Cardiac septum (tissue), 1 donor: ENCODE measurements around the gene NOL9. TPM values are rescaled to one million over a fixed set of nuclear protein-coding genes. Genes with fewer than 3 reads are reported as not detected.

Source experiments
- DNase-seq: peaks from one replicate; pipeline ENCODE4 v3.0.0-alpha.2; 2020; ENCODE audit warnings: low spot score
- intact Hi-C: fragments of 100-400 bp; cut with DNase I; formaldehyde crosslinking; loops from one replicate; pipeline ENCODE4 v1.14.0; 2022
- total RNA-seq: library from RNA; stranded (reverse); fragmentation: NEBNext Ultra II Directional; extraction: Animal tissue kit (Norgen Biotek cat#: 25700); gene quantifications from one replicate; pipeline ENCODE4 v1.2.1, GENCODE V29; 2021
- donor health status: DM: no; HTN: no; CAD: no.

The NOL9 gene
- total RNA-seq, 1 donor from 2014 or later = 16.5 TPM

DNA sequence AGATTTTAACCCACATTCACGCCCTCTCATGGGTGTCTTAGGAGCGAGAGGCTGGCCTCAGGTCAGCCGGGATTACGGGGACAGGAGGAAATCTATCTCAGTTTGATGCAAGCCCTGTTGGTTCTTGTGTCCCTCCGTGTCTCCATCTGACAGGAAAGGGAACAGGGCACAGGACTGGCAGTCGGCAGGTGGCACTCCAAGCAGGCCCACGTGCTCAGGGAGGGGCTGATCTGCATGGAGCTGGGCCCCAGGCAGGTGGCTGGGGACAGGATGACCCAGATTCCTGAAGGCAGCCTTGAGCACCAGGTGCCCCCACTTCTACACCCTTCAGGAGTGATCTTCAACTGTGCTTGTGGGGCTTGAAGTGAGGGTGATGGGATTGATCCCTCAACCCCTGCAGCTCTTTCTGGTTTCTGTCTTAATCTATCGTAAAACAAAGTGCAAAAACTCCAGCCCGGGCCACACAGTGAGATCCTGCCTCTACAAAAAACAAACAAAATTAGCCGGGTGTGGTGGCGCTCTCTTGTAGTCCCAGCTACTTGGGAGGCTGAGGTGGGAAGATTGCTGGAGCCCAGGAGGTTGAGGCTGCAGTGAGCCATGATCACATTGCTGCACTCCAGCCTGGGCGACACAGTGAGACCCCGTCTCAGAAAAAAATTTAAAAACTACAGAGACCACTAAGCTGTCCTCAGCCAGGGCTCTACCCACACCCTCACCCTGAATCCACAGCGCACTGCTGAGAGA lies 71.1 kb downstream of the NOL9 start:
- intact Hi-C loops = no loop called here
- DNase-seq = no peak

GRCh38 chr1:6481820-6482219 lies 72.5 kb downstream of the NOL9 start:
- DNase-seq = no peak
- intact Hi-C loops = no loop called here

DNA sequence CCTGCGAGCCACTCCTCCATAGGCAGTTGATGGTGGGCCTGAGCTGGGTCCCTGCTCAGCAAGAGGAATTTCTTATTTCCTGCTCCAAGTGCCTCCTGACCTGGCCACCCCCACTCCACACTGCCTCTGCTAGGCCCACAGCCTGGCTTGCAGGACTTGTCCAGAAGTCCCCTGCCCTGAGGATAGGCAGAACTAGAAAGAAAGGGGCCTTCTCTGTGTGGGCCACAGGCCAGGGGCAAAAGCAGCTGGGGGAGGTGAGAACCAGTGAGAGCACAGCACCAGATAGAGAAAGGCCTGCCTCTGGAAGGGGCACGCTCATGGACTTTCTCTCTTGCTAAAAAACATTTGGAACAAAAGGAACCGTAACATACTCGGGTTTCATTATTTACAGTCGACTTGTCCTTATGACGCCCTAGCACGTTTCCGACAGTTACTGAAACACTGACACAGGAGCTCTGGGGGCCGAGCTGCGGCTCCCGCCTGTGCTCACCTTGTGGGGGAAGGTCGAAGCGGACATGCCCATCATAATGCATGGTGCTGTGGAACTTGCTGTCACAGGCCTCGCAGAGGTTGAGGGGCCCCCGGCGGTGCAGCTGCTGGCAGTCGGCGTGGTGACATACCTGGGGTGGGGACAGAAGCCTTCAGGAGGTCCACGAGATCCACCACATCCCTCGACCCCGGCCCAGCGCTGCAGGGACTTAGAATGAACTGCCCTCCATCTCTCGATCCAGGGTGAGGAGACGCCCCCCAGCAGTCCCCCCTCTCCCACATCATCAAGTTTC lies 77.1 kb downstream of the NOL9 start:
- intact Hi-C loops = no loop called here

DNA sequence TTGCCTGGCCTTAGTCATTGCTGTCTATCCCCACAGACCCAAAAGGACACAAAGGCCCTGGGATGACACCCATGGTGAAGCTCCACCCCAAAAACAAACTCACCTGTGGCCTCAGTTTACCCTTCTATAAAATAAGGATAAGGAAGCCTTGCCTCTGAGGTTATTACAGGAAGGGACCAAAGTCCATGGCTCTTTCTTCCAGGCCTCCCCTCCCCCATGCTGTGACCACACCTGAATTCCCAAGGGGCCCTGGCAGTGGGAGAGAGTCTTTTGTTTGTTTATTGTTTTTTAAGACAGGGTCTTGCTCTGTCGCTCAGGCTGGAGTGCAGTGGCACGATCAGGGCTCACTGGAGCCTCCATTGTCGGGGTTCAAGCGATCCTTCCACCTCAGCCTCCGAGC lies 77.8 kb downstream of the NOL9 start:
- intact Hi-C loops = no loop called here
- no peak for DNase-seq

More for the DNA sequence above, 77.1 kb downstream of the NOL9 start:
- DNase-seq = no peak

DNA sequence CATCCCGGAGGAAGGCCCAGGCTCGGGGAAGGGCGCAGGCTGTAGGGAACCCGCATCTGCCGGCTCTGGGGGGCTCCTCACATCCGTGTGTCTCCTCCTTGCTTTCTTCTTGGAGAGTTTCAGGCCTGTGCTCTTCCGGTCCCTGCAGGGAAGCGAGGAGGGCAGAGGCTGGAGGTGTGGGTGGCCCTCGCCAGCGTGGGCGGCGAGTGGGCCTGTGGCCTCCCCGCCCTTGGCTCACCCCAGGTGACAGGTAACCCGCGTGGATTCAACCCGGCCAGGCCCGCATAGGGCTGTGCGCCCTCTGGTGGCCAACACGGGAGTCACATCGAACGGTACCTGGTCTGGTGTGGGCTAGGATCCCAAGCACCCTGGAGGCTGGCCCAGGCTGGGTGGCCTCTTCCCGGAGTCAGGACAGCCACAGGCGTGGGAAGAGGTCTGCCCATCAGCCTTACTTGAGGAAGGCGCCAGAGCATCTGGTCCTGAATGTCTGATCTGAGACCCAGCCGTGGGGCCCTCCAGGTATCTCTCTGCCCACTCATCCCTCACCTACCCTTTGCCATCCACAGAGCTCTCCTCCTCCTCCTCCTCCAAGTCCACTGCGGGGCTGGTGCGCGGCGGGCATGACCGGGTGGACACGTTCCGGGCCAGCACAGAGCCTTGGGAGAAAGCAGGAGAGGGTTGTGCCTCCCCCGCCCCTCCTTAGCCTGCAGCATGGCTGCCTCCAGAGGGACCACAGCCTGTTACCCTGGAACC lies 78.8 kb downstream of the NOL9 start:
- intact Hi-C loops = no loop called here

DNA sequence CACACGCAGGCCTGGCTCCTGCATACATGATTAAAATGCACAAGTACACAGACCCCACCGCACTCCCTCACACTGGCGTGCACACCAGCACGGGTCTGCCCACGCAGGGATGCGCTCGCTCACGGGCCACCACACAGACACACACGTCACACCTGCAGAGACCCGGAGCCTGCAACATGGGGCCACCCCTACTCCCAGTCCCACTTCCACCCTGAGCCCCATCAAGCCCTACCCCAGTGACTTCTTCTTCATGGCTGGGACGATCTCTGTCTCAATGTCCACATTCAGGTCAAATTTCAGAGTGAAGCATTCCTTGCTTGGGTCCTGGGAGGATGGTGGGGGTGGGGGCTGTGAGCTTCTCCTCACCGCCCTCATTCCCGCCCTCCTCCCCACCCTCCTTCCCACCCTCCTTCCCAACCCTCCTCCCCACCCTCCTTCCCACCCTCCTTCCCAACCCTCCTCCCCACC lies 79.5 kb downstream of the NOL9 start:
- no peak for DNase-seq
- intact Hi-C loops = no loop called here

More for the DNA sequence above, 78.8 kb downstream of the NOL9 start:
- peak; percentile 89 for DNase-seq

- no peak for DNase-seq
These were observed 80.1 kb downstream of the NOL9 start for GRCh38 chr1:6473974-6474814.

GRCh38 chr1:6473156-6473555 lies 81.2 kb downstream of the NOL9 start:
- intact Hi-C loops = no loop called here
- no peak for DNase-seq

More at GRCh38 chr1:6473974-6474814, 80.1 kb downstream of the NOL9 start:
- intact Hi-C loops = no loop called here

GRCh38 chr1:6472391-6472790 lies 81.9 kb downstream of the NOL9 start:
- no peak for DNase-seq
- intact Hi-C loops = no loop called here

DNA sequence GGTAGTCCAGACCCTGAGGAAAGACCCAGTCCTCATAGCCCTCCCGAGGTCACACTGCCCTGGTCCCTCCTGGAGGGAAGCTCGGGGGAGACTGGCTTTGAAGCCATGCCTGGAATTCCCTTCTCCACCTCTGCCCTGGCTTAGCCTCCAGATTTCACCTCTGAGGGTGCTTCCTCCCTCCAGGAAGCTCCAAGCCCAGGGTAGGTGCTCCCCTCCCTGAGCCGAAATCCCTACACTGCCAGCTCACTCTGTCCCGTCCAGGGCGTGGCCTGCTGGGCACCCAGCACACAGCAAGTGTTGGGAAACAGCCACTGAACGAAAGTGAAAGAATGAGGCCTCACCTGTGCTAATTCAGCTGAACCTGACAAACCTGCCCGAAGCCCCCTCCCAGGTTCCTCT lies 82.3 kb downstream of the NOL9 start:
- DNase-seq = no peak
- intact Hi-C loops = no loop called here

Other genes starting within 250 kb of the NOL9 start
- gene ACOT7, start 160.7 kb downstream of the NOL9 start, total RNA-seq = 13.8 TPM
- not detected for gene HES2, start 134.6 kb downstream of the NOL9 start, total RNA-seq
- 0.32 TPM for gene ESPN, start 129.7 kb downstream of the NOL9 start, total RNA-seq
- gene TNFRSF25, start 88.3 kb downstream of the NOL9 start, total RNA-seq = 8.5 TPM
- gene PLEKHG5, start 62.8 kb downstream of the NOL9 start, total RNA-seq = 14.9 TPM
- not detected for gene TAS1R1, start 794 bp upstream of the NOL9 start, total RNA-seq
- gene ZBTB48, start 25.5 kb upstream of the NOL9 start, total RNA-seq = 10.7 TPM
- gene KLHL21, start 48.4 kb upstream of the NOL9 start, total RNA-seq = 33.1 TPM
- 9.3 TPM for gene PHF13, start 59.2 kb upstream of the NOL9 start, total RNA-seq
- 8.8 TPM for gene THAP3, start 70.4 kb upstream of the NOL9 start, total RNA-seq
- gene DNAJC11, start 147.3 kb upstream of the NOL9 start, total RNA-seq = 49.4 TPM
- 114 TPM for gene CAMTA1, start 230.9 kb upstream of the NOL9 start, total RNA-seq